GM12878 (cell line): ENCODE results near the gene CSTF2T. TPM values are rescaled to one million over a fixed set of nuclear protein-coding genes. Genes with fewer than 3 reads are reported as not detected.
A peak's percentile ranks its signal among the peaks of the same experiment; 100 is the strongest.

Source experiments
- ATAC-seq: fragments of 200-7000 bp; cut with Tn5 transposase; 3 replicates; pipeline ENCODE4 v1.9.1; 2020; ENCODE audit warnings: mild to moderate bottlenecking, moderate library complexity
- BruUV-seq: library from RNA; stranded (reverse); fragments of 400-500 nt; replicated peaks from 2 replicates; lab custom pipeline; 2021; lab: Mats Ljungman, UMichigan
- CTCF ChIA-PET: fragments of 300-600 bp; sonication (Branson Sonifier 250); formaldehyde crosslinking; extraction: SDS; loops from one replicate; lab custom pipeline; 2021; ENCODE audit warnings: inconsistent platforms; lab: Yijun Ruan, JAX
- POLR2A ChIA-PET: fragments of 350-600 bp; formaldehyde crosslinking; extraction: SDS; loops from one replicate; lab custom pipeline; 2021; ENCODE audit warnings: inconsistent platforms; lab: Charles Lee
- RAD21 ChIA-PET: fragments of 300-600 bp; sonication (Branson Sonifier 250); formaldehyde crosslinking; loops from one replicate; lab custom pipeline; 2023; ENCODE audit warnings: antibody characterized with exemption; ENCODE audit not compliant: unreplicated experiment; lab: Charles Lee
- SMC1A ChIA-PET: fragments of 300-600 bp; sonication (Branson Sonifier 250); formaldehyde crosslinking; loops from one replicate; lab custom pipeline; 2023; ENCODE audit not compliant: unreplicated experiment, uncharacterized antibody; lab: Charles Lee
- DNase-seq: peaks from one replicate; pipeline ENCODE4 v3.0.0-alpha.2; 2011; ENCODE audit warnings: low read depth, low spot score
- FAIRE-seq: peaks from 3 replicates; lab custom pipeline; 2011; peaks lifted over from hg19 to GRCh38; lab: Jason Lieb, UNC
- H2AFZ ChIP-seq: 2 replicates; pipeline ENCODE4 v1.6.0; 2011; ENCODE audit warnings: low read depth, low read length, control low read depth; ENCODE audit not compliant: control insufficient read depth
- H3K27ac ChIP-seq: 2 replicates; pipeline ENCODE4 v1.5.1; 2011; ENCODE audit warnings: control low read depth; ENCODE audit not compliant: control insufficient read depth, insufficient read depth
- H3K27me3 ChIP-seq, 2 experiments: replicated peaks in 1 of 2; 2 replicates each; pipeline versions ENCODE4 v1.6.0 to v1.6.1; 2011; ENCODE audit warnings: low read length in 1 of 2; ENCODE audit not compliant: control insufficient read depth in 2 of 2, insufficient read depth in 2 of 2
- H3K36me3 ChIP-seq, 2 experiments: 2 replicates each; pipeline ENCODE4 v1.5.1; 2011; ENCODE audit warnings: low read length in 1 of 2; ENCODE audit not compliant: control insufficient read depth in 2 of 2, insufficient read depth in 2 of 2
- H3K4me1 ChIP-seq: 2 replicates; pipeline ENCODE4 v1.6.1; 2011; ENCODE audit warnings: mild to moderate bottlenecking, low read length, moderate library complexity, mixed read lengths; ENCODE audit not compliant: control insufficient read depth, insufficient read depth
- H3K4me2 ChIP-seq: 2 replicates; pipeline ENCODE4 v1.6.0; 2011; ENCODE audit warnings: control low read depth; ENCODE audit not compliant: control insufficient read depth, insufficient read depth
- H3K4me3 ChIP-seq: fragments of 200-600 bp; sonication (generic); 2 replicates; pipeline ENCODE4 v1.5.1; 2016
- H3K79me2 ChIP-seq: 2 replicates; pipeline ENCODE4 v1.6.0; 2011; ENCODE audit warnings: low read length; ENCODE audit not compliant: control insufficient read depth, insufficient read depth
- H3K9ac ChIP-seq: 2 replicates; pipeline ENCODE4 v1.8.0; 2011; ENCODE audit warnings: low read length, control low read depth, mixed read lengths; ENCODE audit not compliant: control insufficient read depth, insufficient read depth
- H3K9me3 ChIP-seq: replicated peaks from 3 replicates; pipeline ENCODE4 v1.5.1; 2011; ENCODE audit warnings: mild to moderate bottlenecking, low read length; ENCODE audit not compliant: control insufficient read depth, insufficient read depth
- H4K20me1 ChIP-seq: 2 replicates; pipeline ENCODE4 v1.6.0; 2011; ENCODE audit not compliant: control insufficient read depth, insufficient read depth
- GATAD2B ChIP-seq: fragments of 450-650 bp; conservative IDR thresholded peaks from 2 replicates; pipeline ENCODE4 v1.6.1; 2017; ENCODE audit warnings: low read depth, mild to moderate bottlenecking, moderate library complexity
- MEF2B ChIP-seq: fragments of 450-650 bp; IDR thresholded peaks from 2 replicates; pipeline ENCODE4 v1.6.1; 2018; ENCODE audit warnings: mild to moderate bottlenecking, moderate library complexity; ENCODE audit not compliant: partially characterized antibody, poor library complexity, severe bottlenecking
- PAX5 ChIP-seq: IDR thresholded peaks from 2 replicates; pipeline ENCODE4 v1.6.1; 2011; ENCODE audit warnings: low read depth, low read length, borderline replicate concordance
- SMAD5 ChIP-seq: IDR thresholded peaks from 2 replicates; pipeline ENCODE4 v1.6.1; 2016; ENCODE audit warnings: antibody characterized with exemption, low read depth
- WGBS: methylation state at CpG from one replicate; pipeline ENCODE4 v1.1.6; 2016; ENCODE audit warnings: low lambda C conversion rate; ENCODE audit not compliant: insufficient replicate concordance, insufficient coverage; ENCODE audit errors: missing lambda C conversion rate; 5-methylcytosine and 5-hydroxymethylcytosine counted together
- in situ Hi-C: fragments of 300-500 bp; cut with MboI; formaldehyde crosslinking; loops from 9 replicates; pipeline ENCODE4 v1.14.3; 2018; ENCODE audit warnings: mixed read lengths
- intact Hi-C: fragments of 100-400 bp; cut with micrococcal nuclease; formaldehyde crosslinking; loops from one replicate; pipeline ENCODE4 v1.14.2; 2022; ENCODE audit not compliant: unreplicated experiment
- polyA plus RNA-seq, 11 experiments: library from polyadenylated mRNA; depleted of rRNA in 4 of 11; unstranded in 6 of 11; stranded (reverse) in 5 of 11; fragments of >200 nt; fragmentation: Nextera tagmentation in 4 of 11; fragmentation: Illumina TruSeq in 1 of 11; extraction: Ambion mirVana in 4 of 11; extraction: Trizol in 1 of 11; gene quantifications; 1 replicate in 1 of 11; 2 replicates in 10 of 11; pipeline versions ENCODE4 v1.2.1 to v1.2.3, GENCODE V29; 2011 to 2016; ENCODE audit warnings: inconsistent platforms in 2 of 11, missing spikeins in 2 of 11, low read depth in 1 of 11
- total RNA-seq, 4 experiments: library from RNA; depleted of rRNA in 3 of 4; stranded (reverse); fragments of >200 nt in 3 of 4; fragmentation: Illumina TruSeq in 1 of 4; extraction: Trizol in 1 of 4; gene quantifications; 2 replicates each; pipeline versions ENCODE4 v1.2.1 to v1.2.3, GENCODE V29; 2013 to 2021
- TF ChIP-seq, protein P1 (sequence below): fragments of 450-650 bp; IDR thresholded peaks from 2 replicates; pipeline ENCODE4 v1.6.1; 2017; ENCODE audit warnings: borderline replicate concordance

Gene CSTF2T
- total and polyA plus RNA-seq, 10 of the 15 experiments (the other 5 are each of a cell fraction or from before 2014, with no cell fraction given) = 6.8 to 23.8 (median 14.3) TPM

DNA sequence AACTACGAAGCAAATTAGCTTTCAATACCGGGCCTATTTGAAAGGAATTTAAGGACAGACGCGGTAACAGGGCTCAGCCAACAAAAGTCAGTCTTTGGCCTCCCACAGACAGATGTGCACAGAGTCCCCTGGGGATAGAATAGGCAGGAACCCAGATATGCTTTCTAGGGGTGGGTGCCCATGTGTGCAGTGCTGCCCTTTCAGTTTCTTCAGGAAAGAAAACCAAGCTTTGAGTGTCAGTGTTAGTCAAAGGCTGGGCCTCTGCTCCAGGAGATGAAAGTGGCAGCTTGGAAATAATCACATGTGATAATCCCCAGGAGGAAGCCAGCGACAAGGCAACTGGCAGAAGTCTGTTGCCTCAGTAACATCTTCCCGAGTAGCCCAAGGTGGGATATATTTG is 43.8 kb upstream of the CSTF2T start:
- intact Hi-C loops (no loop called here), in situ Hi-C loops (no loop called here)
- no peaks in the 10 kb centered on the region for H3K79me2 ChIP-seq
- H3K27me3 ChIP-seq = no peaks in the 10 kb centered on the region
- SMC1A ChIA-PET = interaction anchor here (0.6 to 2.5 kb wide), 4 partner anchors 12 to 113 kb away, joined by 3 to 14 read pairs (median 4); no protein-coding TSS in a partner anchor
- POLR2A ChIA-PET = no interaction called here
- RAD21 ChIA-PET = interaction anchor here (0.6 to 2.3 kb wide), 3 partner anchors 17 to 85 kb away, joined by 3 to 8 read pairs (median 5); no protein-coding TSS in a partner anchor
- H4K20me1 ChIP-seq = no peaks in the 10 kb centered on the region
- DNase-seq = peak; percentile 21
- no peak for FAIRE-seq
- no peak overlapping the region for H2AFZ ChIP-seq
- no peak overlapping the region for H3K4me2 ChIP-seq
- no TSS peak for BruUV-seq
- no peaks in the 10 kb centered on the region for H3K4me1 ChIP-seq
- CTCF ChIA-PET = interaction anchor here (1.4 to 3.4 kb wide), 2 partner anchors 13 to 61 kb away, joined by 4 to 13 read pairs; no protein-coding TSS in a partner anchor
- 4% methylated on average over 6 of the region's 6 CpGs for WGBS
- no peaks in the 10 kb centered on the region for H3K9me3 ChIP-seq
- no peaks in the 10 kb centered on the region for H3K36me3 ChIP-seq
- no peak overlapping the region for H3K27ac ChIP-seq
- no peak for TF ChIP-seq PAX5
- TF ChIP-seq MEF2B = peak; percentile 42
- TF ChIP-seq, all 136 proteins: peak for 1
- Histone ChIP-seq H3K9ac (no peak overlapping the region), H3K4me3 (no peak overlapping the region)
- peak; percentile 87 for ATAC-seq

DNA sequence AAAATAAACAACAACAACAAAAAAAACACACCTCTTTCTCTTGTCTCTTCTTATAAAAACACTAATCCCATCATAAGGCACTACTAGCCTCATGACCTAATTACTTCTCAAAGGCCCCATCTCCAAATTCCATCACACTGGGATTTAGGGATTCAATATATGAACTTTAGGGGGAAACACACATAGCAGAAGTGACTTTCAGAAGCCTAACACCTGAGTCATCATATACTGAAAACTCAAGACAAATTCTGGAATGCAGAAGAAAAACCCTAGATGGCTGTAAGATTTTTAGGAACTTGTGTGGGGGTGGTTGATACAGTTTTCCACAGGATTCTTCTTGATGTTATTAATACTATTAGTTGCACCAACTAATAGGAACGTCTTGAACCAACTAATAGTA is 33.7 kb upstream of the CSTF2T start:
- no peaks in the 10 kb centered on the region for H3K27me3 ChIP-seq
- TF ChIP-seq, protein P1, sequence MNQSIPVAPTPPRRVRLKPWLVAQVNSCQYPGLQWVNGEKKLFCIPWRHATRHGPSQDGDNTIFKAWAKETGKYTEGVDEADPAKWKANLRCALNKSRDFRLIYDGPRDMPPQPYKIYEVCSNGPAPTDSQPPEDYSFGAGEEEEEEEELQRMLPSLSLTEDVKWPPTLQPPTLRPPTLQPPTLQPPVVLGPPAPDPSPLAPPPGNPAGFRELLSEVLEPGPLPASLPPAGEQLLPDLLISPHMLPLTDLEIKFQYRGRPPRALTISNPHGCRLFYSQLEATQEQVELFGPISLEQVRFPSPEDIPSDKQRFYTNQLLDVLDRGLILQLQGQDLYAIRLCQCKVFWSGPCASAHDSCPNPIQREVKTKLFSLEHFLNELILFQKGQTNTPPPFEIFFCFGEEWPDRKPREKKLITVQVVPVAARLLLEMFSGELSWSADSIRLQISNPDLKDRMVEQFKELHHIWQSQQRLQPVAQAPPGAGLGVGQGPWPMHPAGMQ = no peak
- TF ChIP-seq SMAD5 (no peak), GATAD2B (no peak)
- H3K9ac ChIP-seq = no peak overlapping the region
- 4% methylated on average over 1 of the region's 1 CpG for WGBS
- no peaks in the 10 kb centered on the region for H3K36me3 ChIP-seq
- BruUV-seq = no TSS peak
- POLR2A ChIA-PET = no interaction called here
- H3K4me1 ChIP-seq = no peaks in the 10 kb centered on the region
- H3K27ac ChIP-seq = no peak overlapping the region
- ATAC-seq = no peak
- H4K20me1 ChIP-seq = no peaks in the 10 kb centered on the region
- RAD21 ChIA-PET = no interaction called here
- H2AFZ ChIP-seq = no peak overlapping the region
- intact Hi-C loops (no loop called here), in situ Hi-C loops (no loop called here)
- CTCF ChIA-PET = no interaction called here
- no peaks in the 10 kb centered on the region for H3K9me3 ChIP-seq
- SMC1A ChIA-PET = no interaction called here
- FAIRE-seq = no peak
- H3K4me3 ChIP-seq = no peak overlapping the region
- no peak for DNase-seq
- H3K79me2 ChIP-seq = no peaks in the 10 kb centered on the region
- H3K4me2 ChIP-seq = no peak overlapping the region
